Measurements from ENCODE around the gene PCCA.

The PCCA gene

DNA sequence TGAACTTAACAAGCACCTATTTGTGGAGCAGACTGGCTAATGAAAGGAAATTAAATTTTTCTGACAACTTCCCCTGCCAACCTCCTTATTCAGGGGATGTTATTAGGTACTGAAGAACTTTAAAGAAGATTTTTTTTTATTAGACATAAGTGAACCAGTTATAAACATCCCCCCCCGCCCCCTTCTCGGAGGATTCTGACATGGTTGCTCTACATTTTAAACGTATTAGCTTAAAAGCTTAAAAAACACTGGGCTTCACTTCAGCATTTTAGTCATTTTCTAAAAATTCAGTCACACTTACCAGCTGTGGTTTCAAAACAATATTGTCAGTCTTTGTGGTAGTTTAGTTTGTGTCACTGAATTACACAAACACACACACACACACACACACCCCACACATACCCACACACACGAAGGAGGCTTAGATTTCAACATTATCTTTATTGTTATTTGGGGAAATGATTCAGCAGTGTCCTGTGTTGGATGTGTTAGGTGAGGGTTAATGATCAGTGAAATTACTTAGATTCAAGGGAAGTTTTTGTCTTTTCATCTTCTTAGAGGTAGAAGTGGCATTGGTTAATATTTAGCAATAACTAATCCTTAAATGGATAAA, 145.7 kb downstream of the PCCA start:
- Histone ChIP-seq H3K4me3 (ENCODE audit: low read length) (no peak overlapping the region), H3K4me1 (ENCODE audit: control insufficient read depth, insufficient read depth, low read length) (peaks cover 12% of the 10 kb centered on the region), H3K9me3 (ENCODE audit: control insufficient read depth, low read length) (no peaks in the 10 kb centered on the region), H3K27me3 (ENCODE audit: control insufficient read depth, insufficient read depth, low read length) (no peaks in the 10 kb centered on the region), H3K36me3 (ENCODE audit: control insufficient read depth, insufficient read depth, low read length) (no peaks in the 10 kb centered on the region), H3K9ac (ENCODE audit: low read length) (no peak overlapping the region)

DNA sequence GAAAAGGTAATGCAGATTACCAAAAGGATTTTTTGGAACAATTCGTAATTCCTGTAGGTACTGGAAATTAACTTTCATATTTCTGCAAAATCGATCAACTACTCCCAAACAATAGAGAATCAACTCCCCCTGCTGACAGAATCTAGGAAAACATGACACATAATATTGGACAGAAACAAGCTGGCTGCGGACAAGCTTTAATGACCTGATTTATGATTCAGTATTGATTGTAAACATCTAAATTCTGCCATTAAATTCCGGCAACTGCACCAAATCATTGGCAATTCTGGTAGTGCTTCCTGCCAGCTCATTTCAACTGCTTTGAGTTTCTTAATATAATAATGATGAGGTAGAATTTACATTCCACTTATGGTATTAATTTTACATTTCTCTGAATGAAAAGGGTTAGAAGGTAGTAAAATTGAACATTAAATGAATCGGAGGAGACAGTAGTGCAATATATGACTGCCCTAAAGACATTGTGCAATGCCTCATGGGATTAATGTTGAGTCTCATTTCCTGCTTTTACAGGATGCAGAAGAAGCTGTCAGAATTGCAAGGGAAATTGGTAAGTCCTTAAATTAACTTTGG, 146.5 kb downstream of the PCCA start:
- no peaks in the 10 kb centered on the region for H3K36me3 ChIP-seq (ENCODE audit: control insufficient read depth, insufficient read depth, low read length)
- no peak overlapping the region for H3K4me3 ChIP-seq (ENCODE audit: low read length)
- peaks cover 5% of the 10 kb centered on the region for H3K4me1 ChIP-seq (ENCODE audit: control insufficient read depth, insufficient read depth, low read length)
- no peaks in the 10 kb centered on the region for H3K9me3 ChIP-seq (ENCODE audit: control insufficient read depth, low read length)
- H3K9ac ChIP-seq (ENCODE audit: low read length), result no peak overlapping the region
- H3K27me3 ChIP-seq (ENCODE audit: control insufficient read depth, insufficient read depth, low read length), result no peaks in the 10 kb centered on the region

DNA sequence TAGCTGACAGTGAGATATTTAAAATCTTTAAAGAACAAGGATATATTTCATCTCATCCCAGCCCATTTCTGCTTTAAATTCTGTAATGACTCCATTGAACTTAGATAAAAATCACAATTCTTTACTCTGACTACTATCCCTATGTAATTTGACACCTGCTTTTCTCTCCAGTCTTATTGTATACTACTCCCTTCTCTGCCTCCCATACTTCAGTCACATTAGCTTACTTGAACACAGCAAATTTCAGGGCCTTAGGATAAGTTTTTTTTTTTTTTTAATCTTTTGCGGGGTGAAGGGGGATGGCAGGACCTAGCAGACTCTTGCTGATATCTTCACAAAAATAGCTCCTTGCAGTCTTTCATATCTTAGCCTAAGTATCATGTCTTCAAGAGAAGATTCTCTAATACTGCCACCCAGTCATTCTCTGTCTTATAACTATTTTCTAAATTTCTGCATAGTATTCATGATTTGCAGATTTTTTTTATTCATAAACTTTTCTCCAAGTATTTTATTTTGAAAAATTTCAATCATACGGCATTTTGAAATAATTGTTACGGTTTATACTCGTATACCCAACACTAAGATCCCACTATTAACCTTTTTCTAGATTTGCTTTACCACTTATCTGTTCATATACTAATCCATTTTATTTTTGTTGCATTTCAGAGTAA, 151.4 kb downstream of the PCCA start:
- H3K4me1 ChIP-seq (ENCODE audit: control insufficient read depth, insufficient read depth, low read length), result no peaks in the 10 kb centered on the region
- H3K36me3 ChIP-seq (ENCODE audit: control insufficient read depth, insufficient read depth, low read length), result no peaks in the 10 kb centered on the region
- H3K9me3 ChIP-seq (ENCODE audit: control insufficient read depth, low read length), result no peaks in the 10 kb centered on the region
- H3K27me3 ChIP-seq (ENCODE audit: control insufficient read depth, insufficient read depth, low read length), result no peaks in the 10 kb centered on the region
- no peak overlapping the region for H3K4me3 ChIP-seq (ENCODE audit: low read length)
- no peak overlapping the region for H3K9ac ChIP-seq (ENCODE audit: low read length)

GRCh38 chr13:100244431-100244830, 155.5 kb downstream of the PCCA start:
- Histone ChIP-seq H3K9me3 (ENCODE audit: control insufficient read depth, low read length) (no peaks in the 10 kb centered on the region), H3K9ac (ENCODE audit: low read length) (no peak overlapping the region), H3K27me3 (ENCODE audit: control insufficient read depth, insufficient read depth, low read length) (no peaks in the 10 kb centered on the region), H3K4me1 (ENCODE audit: control insufficient read depth, insufficient read depth, low read length) (no peaks in the 10 kb centered on the region), H3K36me3 (ENCODE audit: control insufficient read depth, insufficient read depth, low read length) (no peaks in the 10 kb centered on the region), H3K4me3 (ENCODE audit: low read length) (no peak overlapping the region)

DNA sequence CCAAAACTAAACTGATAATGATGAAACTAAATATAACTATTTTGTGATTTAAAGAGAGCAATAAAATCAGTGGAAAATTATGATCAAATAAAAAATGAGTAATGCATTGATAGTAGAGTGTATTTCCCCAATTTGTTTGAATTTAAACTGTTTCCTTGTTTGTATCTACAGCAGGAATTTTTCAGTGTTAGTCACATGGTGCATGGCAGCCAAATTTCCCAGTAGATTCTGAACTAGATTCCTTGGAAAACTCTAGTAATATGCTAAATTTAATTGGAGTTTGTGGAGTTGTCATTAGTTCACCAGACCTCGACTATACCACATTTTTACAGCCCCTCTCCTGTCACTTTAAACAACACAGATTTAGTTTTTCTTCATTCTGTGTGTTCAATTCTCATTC, 156.2 kb downstream of the PCCA start:
- Histone ChIP-seq H3K9me3 (ENCODE audit: control insufficient read depth, low read length) (no peaks in the 10 kb centered on the region), H3K4me3 (ENCODE audit: low read length) (no peak overlapping the region), H3K9ac (ENCODE audit: low read length) (no peak overlapping the region), H3K4me1 (ENCODE audit: control insufficient read depth, insufficient read depth, low read length) (no peaks in the 10 kb centered on the region), H3K36me3 (ENCODE audit: control insufficient read depth, insufficient read depth, low read length) (no peaks in the 10 kb centered on the region), H3K27me3 (ENCODE audit: control insufficient read depth, insufficient read depth, low read length) (no peaks in the 10 kb centered on the region)

DNA sequence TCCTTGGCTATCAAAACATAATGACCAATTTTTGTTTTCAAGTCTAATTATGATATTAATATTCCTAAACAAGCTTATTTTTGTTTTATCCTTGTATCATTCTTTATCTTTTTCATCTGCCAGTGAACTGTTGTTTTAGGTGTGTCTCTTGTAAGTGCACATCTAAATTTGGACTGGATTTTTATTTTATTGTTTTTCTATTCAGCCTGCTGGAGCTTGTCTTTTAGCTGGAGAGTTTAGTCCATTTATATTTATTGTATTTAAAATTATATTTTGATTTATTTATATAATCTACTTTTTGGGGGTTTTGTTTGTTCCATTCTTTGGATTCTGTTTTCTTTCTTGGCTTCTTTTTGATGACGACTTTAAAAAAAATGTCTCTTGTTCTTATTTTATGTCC, 159.0 kb downstream of the PCCA start:
- Histone ChIP-seq H3K4me1 (ENCODE audit: control insufficient read depth, insufficient read depth, low read length) (no peaks in the 10 kb centered on the region), H3K36me3 (ENCODE audit: control insufficient read depth, insufficient read depth, low read length) (no peaks in the 10 kb centered on the region), H3K4me3 (ENCODE audit: low read length) (no peak overlapping the region), H3K9ac (ENCODE audit: low read length) (no peak overlapping the region), H3K27me3 (ENCODE audit: control insufficient read depth, insufficient read depth, low read length) (no peaks in the 10 kb centered on the region), H3K9me3 (ENCODE audit: control insufficient read depth, low read length) (no peaks in the 10 kb centered on the region)

- Histone ChIP-seq H3K9ac (ENCODE audit: low read length) (no peak overlapping the region), H3K36me3 (ENCODE audit: control insufficient read depth, insufficient read depth, low read length) (no peaks in the 10 kb centered on the region), H3K4me1 (ENCODE audit: control insufficient read depth, insufficient read depth, low read length) (no peaks in the 10 kb centered on the region), H3K27me3 (ENCODE audit: control insufficient read depth, insufficient read depth, low read length) (no peaks in the 10 kb centered on the region), H3K4me3 (ENCODE audit: low read length) (no peak overlapping the region), H3K9me3 (ENCODE audit: control insufficient read depth, low read length) (no peaks in the 10 kb centered on the region)
These were observed 165.1 kb downstream of the PCCA start for GRCh38 chr13:100254002-100254401.

DNA sequence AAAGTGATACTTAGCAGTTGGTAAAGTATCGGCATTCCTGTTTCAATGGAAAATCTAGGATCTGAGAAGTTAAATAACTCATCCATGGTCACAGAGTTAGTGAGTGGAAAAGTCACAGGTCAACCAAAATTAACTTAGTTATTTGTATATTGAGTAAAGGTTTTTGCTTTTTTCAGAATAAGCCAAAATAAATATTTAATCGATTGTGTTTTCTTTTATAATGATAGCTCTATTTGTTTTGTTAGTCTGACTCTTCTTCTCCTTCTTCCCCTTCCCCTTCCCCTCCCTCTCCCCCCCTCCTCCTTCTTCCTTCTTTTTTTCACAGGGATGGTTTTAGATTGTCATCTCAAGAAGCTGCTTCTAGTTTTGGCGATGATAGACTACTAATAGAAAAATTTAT, 173.5 kb downstream of the PCCA start:
- Histone ChIP-seq H3K4me3 (ENCODE audit: low read length) (no peak overlapping the region), H3K9me3 (ENCODE audit: control insufficient read depth, low read length) (no peaks in the 10 kb centered on the region), H3K4me1 (ENCODE audit: control insufficient read depth, insufficient read depth, low read length) (no peaks in the 10 kb centered on the region), H3K9ac (ENCODE audit: low read length) (no peak overlapping the region), H3K27me3 (ENCODE audit: control insufficient read depth, insufficient read depth, low read length) (no peaks in the 10 kb centered on the region), H3K36me3 (ENCODE audit: control insufficient read depth, insufficient read depth, low read length) (no peaks in the 10 kb centered on the region)

GRCh38 chr13:100266026-100266425, 177.1 kb downstream of the PCCA start:
- Histone ChIP-seq H3K9me3 (ENCODE audit: control insufficient read depth, low read length) (no peaks in the 10 kb centered on the region), H3K4me3 (ENCODE audit: low read length) (no peak overlapping the region), H3K4me1 (ENCODE audit: control insufficient read depth, insufficient read depth, low read length) (no peaks in the 10 kb centered on the region), H3K36me3 (ENCODE audit: control insufficient read depth, insufficient read depth, low read length) (no peaks in the 10 kb centered on the region), H3K27me3 (ENCODE audit: control insufficient read depth, insufficient read depth, low read length) (no peaks in the 10 kb centered on the region), H3K9ac (ENCODE audit: low read length) (no peak overlapping the region)

GRCh38 chr13:100269837-100270236, 180.9 kb downstream of the PCCA start:
- Histone ChIP-seq H3K9me3 (ENCODE audit: control insufficient read depth, low read length) (no peaks in the 10 kb centered on the region), H3K27me3 (ENCODE audit: control insufficient read depth, insufficient read depth, low read length) (no peaks in the 10 kb centered on the region), H3K4me3 (ENCODE audit: low read length) (no peak overlapping the region), H3K36me3 (ENCODE audit: control insufficient read depth, insufficient read depth, low read length) (no peaks in the 10 kb centered on the region), H3K9ac (ENCODE audit: low read length) (no peak overlapping the region), H3K4me1 (ENCODE audit: control insufficient read depth, insufficient read depth, low read length) (no peaks in the 10 kb centered on the region)

GRCh38 chr13:100273138-100273537, 184.2 kb downstream of the PCCA start:
- H3K9ac ChIP-seq (ENCODE audit: low read length), result no peak overlapping the region
- no peaks in the 10 kb centered on the region for H3K4me1 ChIP-seq (ENCODE audit: control insufficient read depth, insufficient read depth, low read length)
- H3K36me3 ChIP-seq (ENCODE audit: control insufficient read depth, insufficient read depth, low read length), result no peaks in the 10 kb centered on the region
- no peak overlapping the region for H3K4me3 ChIP-seq (ENCODE audit: low read length)
- no peaks in the 10 kb centered on the region for H3K9me3 ChIP-seq (ENCODE audit: control insufficient read depth, low read length)
- no peaks in the 10 kb centered on the region for H3K27me3 ChIP-seq (ENCODE audit: control insufficient read depth, insufficient read depth, low read length)

DNA sequence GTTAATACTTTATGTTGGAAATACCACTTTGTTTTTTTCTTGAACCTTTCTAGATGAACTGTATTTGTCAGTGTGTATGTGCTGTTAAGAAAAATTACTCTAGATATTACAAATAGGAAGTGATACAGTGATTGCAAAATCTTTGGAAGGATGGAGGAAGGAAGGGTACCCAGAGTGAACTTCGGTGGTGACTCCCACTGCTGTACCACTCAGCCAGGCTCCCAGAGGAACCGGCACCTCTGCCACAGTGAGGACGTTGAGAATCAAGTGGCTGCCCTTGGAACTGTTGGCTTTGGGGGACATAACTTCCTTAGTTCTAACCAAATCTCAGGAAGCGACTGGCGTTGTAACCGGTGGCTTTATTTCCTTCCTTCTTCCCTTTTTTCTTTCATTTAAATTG, 184.7 kb downstream of the PCCA start:
- Histone ChIP-seq H3K4me1 (ENCODE audit: control insufficient read depth, insufficient read depth, low read length) (no peaks in the 10 kb centered on the region), H3K9ac (ENCODE audit: low read length) (no peak overlapping the region), H3K36me3 (ENCODE audit: control insufficient read depth, insufficient read depth, low read length) (no peaks in the 10 kb centered on the region), H3K4me3 (ENCODE audit: low read length) (no peak overlapping the region), H3K9me3 (ENCODE audit: control insufficient read depth, low read length) (no peaks in the 10 kb centered on the region), H3K27me3 (ENCODE audit: control insufficient read depth, insufficient read depth, low read length) (no peaks in the 10 kb centered on the region)
